HFFc6 (cell line): ENCODE data around the gene DENND1B. TPM values are rescaled to one million over a fixed set of nuclear protein-coding genes. Genes with fewer than 3 reads are reported as not detected.

ENCODE experiments used
- DNase-seq: peaks from one replicate; pipeline ENCODE4 v3.0.0-alpha.2; 2018
- H3K27ac Mint-ChIP-seq: 2 replicates; pipeline ENCODE4 v1.8.0; 2020; ENCODE audit warnings: mild to moderate bottlenecking, mixed read lengths
- H3K27me3 Mint-ChIP-seq: 2 replicates; pipeline ENCODE4 v1.8.0; 2021; ENCODE audit warnings: mild to moderate bottlenecking, moderate library complexity, mixed read lengths; ENCODE audit not compliant: insufficient read depth
- H3K36me3 Mint-ChIP-seq: 2 replicates; pipeline ENCODE4 v1.8.0; 2021; ENCODE audit warnings: low read depth, mixed read lengths
- H3K4me1 Mint-ChIP-seq: 2 replicates; pipeline ENCODE4 v1.8.0; 2020; ENCODE audit warnings: low read depth, mixed read lengths
- H3K4me3 Mint-ChIP-seq: 2 replicates; pipeline ENCODE4 v1.8.0; 2020; ENCODE audit warnings: mild to moderate bottlenecking, moderate library complexity, mixed read lengths
- H3K9me3 Mint-ChIP-seq: 2 replicates; pipeline ENCODE4 v1.8.0; 2020; ENCODE audit warnings: mild to moderate bottlenecking, mixed read lengths
- CTCF ChIP-seq: fragments of 200-600 bp; sonication (generic); IDR thresholded peaks from 2 replicates; pipeline ENCODE4 v1.5.0; 2021; ENCODE audit warnings: antibody characterized with exemption, mild to moderate bottlenecking
- total RNA-seq, 6 experiments: library from RNA; stranded (reverse); fragmentation: NEBNext Ultra II Directional; extraction: Animal tissue kit (Norgen Biotek cat#: 25700); gene quantifications; 2 replicates in 1 of 6; 3 replicates in 5 of 6; pipeline ENCODE4 v1.2.3, GENCODE V29; 2021

The DENND1B gene
- total RNA-seq, 6 experiments from 2014 or later, result 6.4 to 9.0 (median 7.7) TPM

- no peaks in the 10 kb centered on the region for H3K27me3 Mint-ChIP-seq
- no peak for TF ChIP-seq CTCF
- DNase-seq, result no peak
- H3K27ac Mint-ChIP-seq, result no peak overlapping the region
- no peak overlapping the region for H3K4me3 Mint-ChIP-seq
- no peaks in the 10 kb centered on the region for H3K9me3 Mint-ChIP-seq
- peaks cover 11% of the 10 kb centered on the region for H3K36me3 Mint-ChIP-seq
- H3K4me1 Mint-ChIP-seq, result peaks cover 13% of the 10 kb centered on the region
Observed at GRCh38 chr1:197621761-197622160, 153.5 kb downstream of the DENND1B start.

- peaks cover 13% of the 10 kb centered on the region for H3K4me1 Mint-ChIP-seq
- TF ChIP-seq CTCF, result no peak
- H3K27me3 Mint-ChIP-seq, result no peaks in the 10 kb centered on the region
- no peak overlapping the region for H3K4me3 Mint-ChIP-seq
- no peaks in the 10 kb centered on the region for H3K9me3 Mint-ChIP-seq
- no peak overlapping the region for H3K27ac Mint-ChIP-seq
- H3K36me3 Mint-ChIP-seq, result peaks cover 4% of the 10 kb centered on the region
- DNase-seq, result no peak
Observed at GRCh38 chr1:197620714-197621163, 154.5 kb downstream of the DENND1B start.

GRCh38 chr1:197619008-197619640 is 156.2 kb downstream of the DENND1B start:
- peak; percentile 75 for TF ChIP-seq CTCF
- peak; percentile 40 for DNase-seq
- Mint-ChIP-seq H3K36me3 (no peaks in the 10 kb centered on the region), H3K27me3 (no peaks in the 10 kb centered on the region), H3K27ac (no peak overlapping the region), H3K4me1 (peaks cover 19% of the 10 kb centered on the region), H3K4me3 (no peak overlapping the region), H3K9me3 (no peaks in the 10 kb centered on the region)

- DNase-seq, result no peak
- Mint-ChIP-seq H3K27me3 (no peaks in the 10 kb centered on the region), H3K36me3 (no peaks in the 10 kb centered on the region), H3K4me3 (no peak overlapping the region), H3K27ac (no peak overlapping the region), H3K4me1 (peaks cover 19% of the 10 kb centered on the region), H3K9me3 (no peaks in the 10 kb centered on the region)
- TF ChIP-seq CTCF, result no peak
Observed at GRCh38 chr1:197618061-197618460, 157.2 kb downstream of the DENND1B start.

- H3K9me3 Mint-ChIP-seq, result no peaks in the 10 kb centered on the region
- peaks cover 19% of the 10 kb centered on the region for H3K4me1 Mint-ChIP-seq
- no peak overlapping the region for H3K4me3 Mint-ChIP-seq
Observed at GRCh38 chr1:197615693-197616011, 159.6 kb downstream of the DENND1B start.

More at GRCh38 chr1:197615693-197616011, 159.6 kb downstream of the DENND1B start:
- TF ChIP-seq CTCF, result no peak
- no peaks in the 10 kb centered on the region for H3K27me3 Mint-ChIP-seq
- H3K27ac Mint-ChIP-seq, result no peak overlapping the region
- no peak for DNase-seq
- H3K36me3 Mint-ChIP-seq, result no peaks in the 10 kb centered on the region
